GM12891 (cell line): ENCODE measurements around the gene GUCA2B.

Source experiments
- DNase-seq: peaks from one replicate; pipeline ENCODE4 v3.0.0; 2011; ENCODE audit warnings: low spot score; ENCODE audit not compliant: insufficient read length
- FAIRE-seq: peaks from 2 replicates; lab custom pipeline; 2011; peaks lifted over from hg19 to GRCh38; lab: Jason Lieb, UNC
- PAX5 ChIP-seq: IDR thresholded peaks from 2 replicates; pipeline ENCODE4 v1.6.1; 2011; ENCODE audit warnings: low read length, moderate library complexity, mild to moderate bottlenecking; ENCODE audit not compliant: insufficient read depth, severe bottlenecking
- POLR2A ChIP-seq: IDR thresholded peaks from 2 replicates; pipeline ENCODE4 v1.6.1; 2011; ENCODE audit warnings: low read depth, low read length, control low read depth
- POLR2AphosphoS5 ChIP-seq: IDR thresholded peaks from 2 replicates; pipeline ENCODE4 v1.6.1; 2011; ENCODE audit warnings: low read depth, low read length, control low read depth
- POU2F2 ChIP-seq: IDR thresholded peaks from 2 replicates; pipeline ENCODE4 v1.6.1; 2011; ENCODE audit warnings: low read depth, mild to moderate bottlenecking, control low read depth, low read length, moderate library complexity
- SPI1 ChIP-seq: IDR thresholded peaks from 2 replicates; pipeline ENCODE4 v1.6.1; 2011; ENCODE audit warnings: low read depth, low read length, control low read depth
- TAF1 ChIP-seq: IDR thresholded peaks from 2 replicates; pipeline ENCODE4 v1.6.1; 2011; ENCODE audit warnings: low read depth, low read length, control low read depth

The GUCA2B gene

DNA sequence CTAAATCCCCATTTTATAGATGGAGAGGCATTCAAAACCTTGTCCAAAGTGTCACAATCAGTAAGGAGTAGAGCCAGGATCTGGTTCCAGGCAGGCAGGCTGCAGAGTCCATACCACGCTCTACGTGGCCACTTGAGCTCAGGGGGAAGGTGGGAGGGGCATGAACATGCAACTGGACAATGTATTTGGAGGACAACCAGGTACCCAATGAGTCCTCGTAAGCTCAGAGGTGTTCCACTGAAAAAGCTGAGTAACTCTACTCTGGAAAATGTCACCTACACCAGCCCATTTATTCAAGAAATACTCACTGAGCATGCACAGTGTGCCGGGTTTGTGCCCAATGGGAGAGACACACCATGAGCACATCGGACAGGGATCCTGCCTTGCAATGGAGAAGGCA is 11.2 kb upstream of the GUCA2B start:
- FAIRE-seq: no peak
- no peak for TF ChIP-seq TAF1
- no peak for TF ChIP-seq POLR2AphosphoS5
- no peak for TF ChIP-seq PAX5
- DNase-seq: no peak

DNA sequence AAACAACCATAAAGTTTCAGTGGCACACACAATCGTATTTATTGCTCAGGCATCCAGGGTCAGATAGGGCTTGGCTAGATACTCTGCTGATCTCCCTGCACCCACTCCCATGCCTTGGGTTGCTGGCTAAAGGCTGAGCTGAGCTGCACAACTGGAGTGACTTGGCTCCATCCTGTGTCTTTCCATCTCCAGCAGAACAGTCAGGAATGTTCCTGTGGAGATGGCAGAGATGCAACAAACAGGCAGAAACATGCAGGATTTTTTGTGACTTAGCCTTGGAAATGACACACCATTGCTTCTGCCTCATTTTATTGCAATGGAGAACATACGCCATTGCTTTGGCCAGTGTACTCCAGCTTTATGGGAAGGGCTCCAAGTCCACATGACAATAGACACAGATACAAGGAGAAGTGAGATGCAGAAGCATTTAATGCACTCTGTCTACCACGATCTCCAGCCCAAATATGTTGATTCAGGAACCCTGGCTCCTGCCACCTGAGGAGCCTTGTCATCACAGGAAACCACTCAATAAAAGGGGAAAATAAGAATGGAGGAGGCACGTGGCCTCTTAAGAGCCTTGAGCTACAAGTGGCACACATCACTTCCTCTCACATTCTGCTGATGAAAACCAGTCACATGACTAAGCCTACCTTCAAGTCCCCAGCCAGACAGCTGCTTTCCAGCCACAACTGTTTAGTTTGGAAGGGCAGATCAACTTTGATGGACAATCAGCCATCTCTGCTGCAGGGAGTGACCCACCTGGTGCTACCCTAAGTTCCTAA is 10.1 kb upstream of the GUCA2B start:
- FAIRE-seq (peak; percentile 33), DNase-seq (no peak)
- TF ChIP-seq PAX5: no peak
- TF ChIP-seq SPI1: peak; percentile 57

- FAIRE-seq: no peak
- no peak for DNase-seq
- TF ChIP-seq POU2F2 (no peak), POLR2A (no peak), TAF1 (no peak), POLR2AphosphoS5 (no peak), SPI1 (no peak), PAX5 (no peak)
Measured at GRCh38 chr1:42143896-42144710, 9.1 kb upstream of the GUCA2B start.

DNA sequence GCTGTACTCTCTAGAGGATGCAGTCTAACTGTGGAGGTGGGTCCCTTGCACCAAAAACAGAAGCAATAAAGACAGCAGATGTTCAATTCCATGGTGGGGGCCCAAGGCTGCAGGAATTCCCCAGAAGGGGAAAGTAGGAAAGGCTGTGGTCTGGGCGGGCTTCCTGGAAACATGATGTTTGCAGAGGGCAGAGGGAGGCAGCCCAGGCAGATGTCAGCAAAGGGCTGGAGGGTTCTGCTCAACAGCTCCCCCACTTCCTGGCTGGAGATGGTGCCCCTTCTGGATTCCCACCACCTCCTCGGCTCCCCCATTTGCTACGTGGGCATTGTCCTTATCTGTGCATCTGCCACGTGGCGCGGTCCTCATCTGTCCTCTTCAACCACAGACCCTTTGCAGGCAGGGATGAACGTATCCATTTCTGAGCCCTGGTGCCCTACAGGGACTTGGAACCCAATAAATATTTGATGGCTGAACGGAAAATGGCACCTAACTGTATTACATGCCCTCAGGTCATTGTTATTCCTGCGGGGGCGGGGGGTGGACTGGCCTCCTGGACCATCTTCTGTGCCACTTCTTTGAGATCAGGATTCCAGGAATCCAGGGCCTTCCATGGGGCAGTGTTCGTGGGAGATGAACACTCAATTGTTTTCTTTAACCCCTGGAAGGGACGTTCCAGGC is 8.4 kb upstream of the GUCA2B start:
- DNase-seq (no peak), FAIRE-seq (no peak)
- TF ChIP-seq POU2F2: no peak
- no peak for TF ChIP-seq SPI1
- TF ChIP-seq POLR2AphosphoS5: no peak
- TF ChIP-seq POLR2A: no peak
- TF ChIP-seq TAF1: no peak
- TF ChIP-seq PAX5: no peak

- no peak for FAIRE-seq
Measured at GRCh38 chr1:42145389-42145716, 7.9 kb upstream of the GUCA2B start.

GRCh38 chr1:42145764-42146625 is 7.2 kb upstream of the GUCA2B start:
- FAIRE-seq: peak; percentile 16
- no peak for TF ChIP-seq PAX5
- DNase-seq: no peak

More at GRCh38 chr1:42145389-42145716, 7.9 kb upstream of the GUCA2B start:
- DNase-seq: no peak
- TF ChIP-seq POLR2AphosphoS5 (no peak), SPI1 (no peak), POU2F2 (no peak), POLR2A (no peak), TAF1 (no peak), PAX5 (no peak)

- DNase-seq (peak; percentile 74), FAIRE-seq (peak; percentile 98)
- TF ChIP-seq POU2F2 (no peak), SPI1 (no peak)
Measured at GRCh38 chr1:42146626-42147320, 6.4 kb upstream of the GUCA2B start.

DNA sequence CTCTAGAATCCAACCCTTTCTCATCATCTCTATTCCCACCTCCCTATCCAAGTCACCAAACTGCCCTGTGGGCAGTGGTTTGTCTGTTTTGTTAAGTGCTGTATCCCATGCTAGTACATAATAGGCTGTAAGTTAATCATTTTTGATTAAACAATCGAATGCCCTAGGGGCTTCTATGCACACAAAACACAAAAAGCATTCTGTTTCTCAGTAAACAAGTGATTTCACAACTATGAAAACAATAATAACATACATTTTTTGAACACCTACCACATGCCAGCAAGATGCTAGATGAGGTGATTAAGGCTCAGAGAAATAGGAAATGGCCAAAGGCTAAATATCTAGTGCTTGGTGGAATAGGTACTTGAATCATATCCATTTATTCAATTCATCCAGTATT is 5.0 kb upstream of the GUCA2B start:
- no peak for DNase-seq
- FAIRE-seq: no peak
- no peak for TF ChIP-seq POLR2A
- TF ChIP-seq TAF1: no peak
- TF ChIP-seq POLR2AphosphoS5: no peak
- TF ChIP-seq POU2F2: no peak
- no peak for TF ChIP-seq PAX5
- no peak for TF ChIP-seq SPI1

DNA sequence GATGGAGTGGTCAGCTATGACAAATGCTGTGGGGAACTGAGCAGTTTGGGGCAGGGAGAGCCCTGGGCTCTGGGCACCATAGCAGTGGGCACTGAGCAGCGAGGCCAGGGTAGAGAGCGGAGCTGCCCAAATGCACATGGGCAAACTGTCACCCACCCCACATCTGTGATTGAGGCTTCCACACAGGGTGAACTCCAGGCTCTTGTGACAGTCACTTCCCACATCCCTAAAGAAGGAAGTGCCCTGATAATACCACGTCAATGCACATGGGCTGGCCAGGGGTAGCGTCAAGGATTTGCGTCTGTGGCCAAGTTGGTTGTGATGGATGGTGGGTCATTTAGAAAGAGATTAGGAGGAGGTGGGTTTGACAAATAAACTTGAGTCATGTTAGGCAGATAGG is 2.6 kb upstream of the GUCA2B start:
- no peak for FAIRE-seq
- DNase-seq: no peak
- TF ChIP-seq POU2F2 (no peak), PAX5 (no peak), TAF1 (no peak), POLR2AphosphoS5 (no peak), SPI1 (no peak), POLR2A (no peak)
